Purkinje cell (primary cell): ENCODE data around the gene ZNF280A. TPM values are rescaled to one million over a fixed set of nuclear protein-coding genes. Genes with fewer than 3 reads are reported as not detected.

Source experiments
- polyA plus RNA-seq: library from polyadenylated mRNA; unstranded; fragments of >200 nt; fragmentation: Nextera tagmentation; gene quantifications from 2 replicates; pipeline ENCODE4 v1.2.1, GENCODE V29; 2014

ZNF280A gene
- not detected in 2 replicates for polyA plus RNA-seq

DNA sequence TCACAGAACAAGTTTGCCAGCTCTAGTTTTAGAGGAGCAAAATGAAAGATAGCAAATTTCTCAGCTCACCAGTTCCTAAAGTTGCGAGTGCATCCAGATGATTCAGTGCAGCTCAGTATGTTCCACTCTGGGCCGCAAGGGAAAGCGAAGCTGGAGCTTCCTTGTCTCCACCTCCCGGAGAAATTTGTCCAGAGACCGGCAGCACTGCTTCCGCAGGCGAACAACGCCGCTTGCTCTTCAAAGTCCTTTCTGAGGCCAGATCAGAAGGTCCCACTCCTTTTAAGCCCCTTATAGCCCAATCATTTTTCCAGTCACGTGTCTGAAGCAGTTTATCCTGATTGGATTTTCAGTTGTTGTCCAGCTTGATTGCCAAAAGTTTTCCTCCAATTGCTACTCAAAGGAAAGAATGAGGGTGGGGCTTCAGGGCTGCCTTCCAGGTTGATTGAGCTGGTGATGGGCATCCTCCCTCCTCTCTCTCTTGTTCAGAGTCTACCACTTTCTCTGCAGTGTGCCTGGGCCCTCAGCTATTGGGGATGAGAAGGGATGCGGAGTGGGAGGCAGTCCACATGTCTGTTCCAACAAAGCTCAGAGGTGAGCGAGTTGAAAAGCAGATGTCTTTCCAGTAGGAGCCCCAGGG, at the start of gene ZNF280A:
Gene ZNF280A (minus strand): TSS at position 251 of the 637 bp plus-strand sequence. CDS start 4,640 bp downstream, outside the sequence.

GRCh38 chr22:22558972-22559603, 39.0 kb upstream of the ZNF280A start, which contains the start of gene PRAME:
Gene PRAME, minus strand, starts transcription at chr22:22559265. Its CDS starts 2,433 bp downstream, at chr22:22556832.

GRCh38 chr22:22508274-22509176, 11.5 kb downstream of the ZNF280A start, which contains the start of gene ZNF280B:
Gene ZNF280B, minus strand, starts transcription at chr22:22508742. Its CDS starts 19,344 bp downstream, at chr22:22489398.

Other genes starting within 250 kb of the ZNF280A start
- 8.8 and 8.9 TPM in 2 replicates for gene ZNF280B, start 11.5 kb downstream of the ZNF280A start, polyA plus RNA-seq
- gene PRAME, start 39.0 kb upstream of the ZNF280A start, polyA plus RNA-seq: not detected in 2 replicates
- gene GGTLC2, start 124.3 kb upstream of the ZNF280A start, polyA plus RNA-seq: not detected in 2 replicates